HCEC 1CT (cell line): ENCODE measurements around the gene SHANK2.
A peak's percentile ranks its signal among the peaks of the same experiment; 100 is the strongest.
"Not testable (repeated sequence)": the region's sequence is repeated elsewhere in the genome, so short reads cannot be mapped to it uniquely, and the experiment has no call there.

Source experiments
- DNase-seq: peaks from one replicate; pipeline ENCODE4 v3.0.0-alpha.2; 2017

SHANK2 gene

GRCh38 chr11:71242391-71242790 is 10.0 kb downstream of the SHANK2 start:
- DNase-seq = no peak

GRCh38 chr11:71241721-71242259 is 10.6 kb downstream of the SHANK2 start:
- DNase-seq = no peak

- DNase-seq = peak; percentile 90
Observed at GRCh38 chr11:71240865-71241691, 11.3 kb downstream of the SHANK2 start.

- DNase-seq = no peak
Observed at GRCh38 chr11:71240061-71240690, 12.2 kb downstream of the SHANK2 start.

- no peak for DNase-seq
Observed at GRCh38 chr11:71239581-71239980, 12.8 kb downstream of the SHANK2 start.

- DNase-seq = no peak
Observed at GRCh38 chr11:71238941-71239340, 13.4 kb downstream of the SHANK2 start.

GRCh38 chr11:71238285-71238875 is 14.0 kb downstream of the SHANK2 start:
- DNase-seq = no peak

GRCh38 chr11:71237853-71238252 is 14.5 kb downstream of the SHANK2 start:
- no peak for DNase-seq

- no peak for DNase-seq
Observed at GRCh38 chr11:71236836-71237475, 15.4 kb downstream of the SHANK2 start.

- DNase-seq = no peak
Observed at GRCh38 chr11:71235719-71236118, 16.7 kb downstream of the SHANK2 start.

- DNase-seq = not testable (repeated sequence)
Observed at GRCh38 chr11:71233896-71234852, 18.2 kb downstream of the SHANK2 start.

- no peak for DNase-seq
Observed at GRCh38 chr11:71232364-71232763, 20.0 kb downstream of the SHANK2 start.

GRCh38 chr11:71228961-71229360 is 23.4 kb downstream of the SHANK2 start:
- DNase-seq = no peak

GRCh38 chr11:71227058-71227659 is 25.2 kb downstream of the SHANK2 start:
- DNase-seq = no peak

- DNase-seq = no peak
Observed at GRCh38 chr11:71223671-71224660, 28.4 kb downstream of the SHANK2 start.

GRCh38 chr11:71223081-71223405 is 29.3 kb downstream of the SHANK2 start:
- no peak for DNase-seq

- DNase-seq = no peak
Observed at GRCh38 chr11:71222318-71223080, 29.9 kb downstream of the SHANK2 start.

GRCh38 chr11:71221821-71222220 is 30.6 kb downstream of the SHANK2 start:
- no peak for DNase-seq

- no peak for DNase-seq
Observed at GRCh38 chr11:71221201-71221600, 31.2 kb downstream of the SHANK2 start.
